DOHH2 (cell line): ENCODE results near the gene ELAVL3.

ENCODE experiments used
- H3F3A ChIP-seq: fragments of 200-600 bp; sonication (generic), shearing (Covaris generic); 2 replicates; pipeline ENCODE4 v1.6.0; 2016; ENCODE audit warnings: antibody characterized with exemption, mild to moderate bottlenecking; ENCODE audit not compliant: control insufficient read depth, insufficient read depth
- H3K27ac ChIP-seq: fragments of 200-600 bp; sonication (generic); 2 replicates; pipeline ENCODE4 v1.5.1; 2014; ENCODE audit warnings: low read depth, mild to moderate bottlenecking, low read length, moderate library complexity
- H3K27me3 ChIP-seq: fragments of 200-600 bp; sonication (generic); 2 replicates; pipeline ENCODE4 v1.6.1; 2014; ENCODE audit warnings: mild to moderate bottlenecking, low read length, mixed read lengths; ENCODE audit not compliant: control insufficient read depth
- H3K36me3 ChIP-seq: fragments of 200-600 bp; sonication (generic); 2 replicates; pipeline ENCODE4 v1.6.1; 2014; ENCODE audit warnings: mild to moderate bottlenecking, low read length, moderate library complexity, mixed read lengths; ENCODE audit not compliant: control insufficient read depth
- H3K4me1 ChIP-seq: fragments of 200-600 bp; sonication (generic); 2 replicates; pipeline ENCODE4 v1.6.1; 2014; ENCODE audit warnings: mild to moderate bottlenecking, low read length, mixed read lengths; ENCODE audit not compliant: control insufficient read depth
- H3K4me2 ChIP-seq: fragments of 200-600 bp; sonication (generic); 2 replicates; pipeline ENCODE4 v1.6.0; 2014; ENCODE audit warnings: mild to moderate bottlenecking, low read length, moderate library complexity
- H3K4me3 ChIP-seq: fragments of 200-600 bp; sonication (generic); 2 replicates; pipeline ENCODE4 v1.5.1; 2014; ENCODE audit warnings: mild to moderate bottlenecking, low read length, mixed read lengths
- H3K79me2 ChIP-seq: fragments of 200-600 bp; sonication (generic); 2 replicates; pipeline ENCODE4 v1.6.1; 2014; ENCODE audit warnings: mild to moderate bottlenecking, low read length, mixed read lengths; ENCODE audit not compliant: control insufficient read depth
- H3K9me2 ChIP-seq: fragments of 200-600 bp; sonication (generic); replicated peaks from 2 replicates; pipeline ENCODE4 v1.6.1; 2014; ENCODE audit warnings: mild to moderate bottlenecking, low read length, mixed read lengths; ENCODE audit not compliant: control insufficient read depth
- H3K9me3 ChIP-seq: fragments of 200-600 bp; sonication (generic); 2 replicates; pipeline ENCODE4 v1.6.1; 2014; ENCODE audit warnings: antibody characterized with exemption, low read length, mixed read lengths; ENCODE audit not compliant: control insufficient read depth, insufficient read depth
- H4K20me1 ChIP-seq: fragments of 200-600 bp; sonication (generic); 2 replicates; pipeline ENCODE4 v1.6.0; 2014; ENCODE audit warnings: low read depth, mild to moderate bottlenecking, antibody characterized with exemption, low read length, moderate library complexity; ENCODE audit not compliant: control insufficient read depth, insufficient read depth
- CTCF ChIP-seq: fragments of 200-600 bp; sonication (generic); IDR thresholded peaks from one replicate; pipeline ENCODE4 v1.5.1; 2014; ENCODE audit warnings: antibody characterized with exemption, mild to moderate bottlenecking, low read depth, low read length; ENCODE audit not compliant: poor library complexity, severe bottlenecking
- EZH2phosphoT487 ChIP-seq: fragments of 200-600 bp; sonication (generic); IDR thresholded peaks from 2 replicates; pipeline ENCODE4 v1.6.1; 2017; ENCODE audit warnings: borderline replicate concordance, mild to moderate bottlenecking, antibody characterized with exemption, low read length, moderate library complexity, mixed read lengths

ELAVL3 gene

GRCh38 chr19:11451327-11451870 is 29.4 kb downstream of the ELAVL3 start:
- no peak overlapping the region for H3K4me2 ChIP-seq
- TF ChIP-seq EZH2phosphoT487 (no peak), CTCF (no peak)
- no peak overlapping the region for H3K27ac ChIP-seq

DNA sequence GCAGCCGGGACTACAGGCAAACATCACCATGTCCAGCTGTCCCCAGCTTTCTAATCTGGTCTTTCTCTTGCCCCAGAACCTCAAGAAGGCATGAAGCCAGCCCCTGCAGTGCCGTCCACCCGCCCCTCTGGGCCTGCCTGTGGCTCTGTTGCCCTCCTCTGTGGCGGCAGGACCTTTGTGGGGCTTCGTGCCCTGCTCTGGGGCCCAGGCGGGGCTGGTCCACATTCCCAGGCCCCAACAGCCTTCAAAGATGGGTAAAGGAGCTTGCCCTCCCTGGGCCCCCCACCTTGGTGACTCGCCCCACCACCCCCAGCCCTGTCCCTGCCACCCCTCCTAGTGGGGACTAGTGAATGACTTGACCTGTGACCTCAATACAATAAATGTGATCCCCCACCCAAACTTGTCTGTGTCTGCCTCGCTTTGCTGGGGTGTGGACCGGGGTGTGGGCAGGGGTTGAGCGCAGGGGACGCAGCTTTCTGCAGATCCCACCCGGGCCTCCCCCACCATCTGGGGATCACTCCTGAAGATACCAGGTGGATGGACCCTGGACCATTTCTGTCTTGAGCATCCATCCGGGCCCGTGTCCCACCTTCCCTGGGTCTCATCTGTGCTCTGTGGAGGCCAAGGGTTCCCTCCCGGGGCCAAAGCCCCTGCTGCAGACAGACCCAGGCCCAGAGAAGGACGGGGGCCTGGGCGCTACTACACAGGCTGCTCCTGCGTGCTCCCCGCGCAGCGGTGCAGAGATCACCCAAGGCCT is 30.1 kb downstream of the ELAVL3 start:
- Histone ChIP-seq H4K20me1 (no peaks in the 10 kb centered on the region), H3K4me1 (peaks cover 9% of the 10 kb centered on the region), H3K36me3 (peaks cover 45% of the 10 kb centered on the region), H3K4me3 (no peak overlapping the region), H3K9me3 (no peaks in the 10 kb centered on the region), H3K27me3 (no peaks in the 10 kb centered on the region), H3K4me2 (no peak overlapping the region), H3K79me2 (no peaks in the 10 kb centered on the region), H3F3A (peaks cover 6% of the 10 kb centered on the region), H3K27ac (no peak overlapping the region), H3K9me2 (no peaks in the 10 kb centered on the region)
- no peak for TF ChIP-seq CTCF

More at GRCh38 chr19:11451327-11451870, 29.4 kb downstream of the ELAVL3 start:
- Histone ChIP-seq H4K20me1 (no peaks in the 10 kb centered on the region), H3K4me1 (peaks cover 9% of the 10 kb centered on the region), H3K9me3 (no peaks in the 10 kb centered on the region), H3K4me3 (no peak overlapping the region), H3F3A (peaks cover 6% of the 10 kb centered on the region), H3K9me2 (no peaks in the 10 kb centered on the region), H3K79me2 (no peaks in the 10 kb centered on the region), H3K27me3 (no peaks in the 10 kb centered on the region), H3K36me3 (peaks cover 39% of the 10 kb centered on the region)

DNA sequence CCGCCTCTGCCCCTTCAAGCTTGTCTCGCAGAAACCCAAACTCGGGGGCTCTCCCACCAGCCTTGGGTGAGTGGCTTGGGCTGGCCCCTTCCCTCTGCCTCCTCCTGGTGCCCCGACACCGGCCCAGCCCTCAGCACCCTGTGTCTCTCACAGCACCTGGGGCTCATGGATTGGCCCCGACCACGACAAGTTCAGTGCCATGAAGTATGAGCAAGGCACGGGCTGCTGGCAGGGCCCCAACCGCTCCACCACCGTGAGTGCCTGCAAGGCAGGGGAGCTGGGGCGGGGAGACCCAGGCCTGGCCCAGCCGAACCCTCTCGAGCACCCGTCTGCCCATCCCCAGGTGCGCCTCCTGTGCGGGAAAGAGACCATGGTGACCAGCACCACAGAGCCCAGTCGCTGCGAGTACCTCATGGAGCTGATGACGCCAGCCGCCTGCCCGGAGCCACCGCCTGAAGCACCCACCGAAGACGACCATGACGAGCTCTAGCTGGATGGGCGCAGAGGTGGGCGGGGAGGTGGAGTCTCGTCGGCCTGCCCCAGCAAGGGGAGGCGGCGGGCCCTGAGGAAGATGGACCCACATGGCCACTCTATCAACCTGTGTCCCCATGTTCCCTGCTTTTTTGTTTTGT is 31.8 kb downstream of the ELAVL3 start:
- TF ChIP-seq CTCF (no peak), EZH2phosphoT487 (no peak)
- Histone ChIP-seq H3F3A (peaks cover 6% of the 10 kb centered on the region), H3K4me3 (no peak overlapping the region), H3K27me3 (no peaks in the 10 kb centered on the region), H3K27ac (no peak overlapping the region), H3K36me3 (peaks cover 61% of the 10 kb centered on the region), H3K79me2 (no peaks in the 10 kb centered on the region), H3K4me2 (no peak overlapping the region), H3K4me1 (peaks cover 9% of the 10 kb centered on the region), H3K9me3 (no peaks in the 10 kb centered on the region), H3K9me2 (no peaks in the 10 kb centered on the region), H4K20me1 (no peaks in the 10 kb centered on the region)
